K562 (cell line): ENCODE results near the gene C1D. TPM values are rescaled to one million over a fixed set of nuclear protein-coding genes. Genes with fewer than 3 reads are reported as not detected.

Experiments
- ATAC-seq: fragments of 200-7000 bp; cut with Tn5 transposase; 3 replicates; pipeline ENCODE4 v1.9.1; 2020; ENCODE audit warnings: moderate library complexity
- BruUV-seq: library from RNA; stranded (reverse); fragments of 400-500 nt; replicated peaks from 2 replicates; lab custom pipeline; 2021; lab: Mats Ljungman, UMichigan
- CTCF ChIA-PET: fragments of 300-600 bp; formaldehyde crosslinking; extraction: SDS; loops from one replicate; lab custom pipeline; 2021; ENCODE audit warnings: low intra/inter-chr PET ratio; lab: Yijun Ruan, JAX
- POLR2A ChIA-PET: fragments of 300-600, 350-650 bp; sonication (Branson Sonifier 250); formaldehyde crosslinking; extraction: SDS; loops from one replicate; lab custom pipeline; 2021; ENCODE audit warnings: antibody characterized with exemption, inconsistent platforms; lab: Yijun Ruan, JAX
- DNase-seq, 4 experiments: peaks; one replicate each; pipeline versions ENCODE4 v3.0.0 to v3.0.0-alpha.2; 2011 to 2018; ENCODE audit warnings: low spot score in 3 of 4, mixed read lengths in 3 of 4; ENCODE audit errors: extremely low read depth in 1 of 4
- FAIRE-seq: peaks from 2 replicates; lab custom pipeline; 2011; peaks lifted over from hg19 to GRCh38; lab: Jason Lieb, UNC
- H2AFZ ChIP-seq: 2 replicates; pipeline ENCODE4 v1.6.0; 2011; ENCODE audit warnings: low read depth, low read length, control low read depth, inconsistent platforms
- H3K27ac ChIP-seq: fragments of 200-600 bp; 3 replicates; pipeline ENCODE4 v1.8.0; 2011; ENCODE audit warnings: low read depth, mild to moderate bottlenecking, control low read depth, inconsistent platforms, low read length, moderate library complexity, mixed read lengths; ENCODE audit errors: extremely low read depth
- H3K27me3 ChIP-seq, 2 experiments: fragments of 300-600 bp in 1 of 2; 2 replicates in 1 of 2; 3 replicates in 1 of 2; pipeline versions ENCODE4 v1.6.0 to v1.8.0; 2011; ENCODE audit warnings: inconsistent platforms in 2 of 2, low read length in 2 of 2, mild to moderate bottlenecking in 1 of 2, mixed read lengths in 1 of 2, moderate library complexity in 1 of 2; ENCODE audit not compliant: control insufficient read depth in 2 of 2, insufficient read depth in 2 of 2
- H3K36me3 ChIP-seq: fragments of 300-600 bp; 3 replicates; pipeline ENCODE4 v1.8.0; 2011; ENCODE audit warnings: mild to moderate bottlenecking, low read length, inconsistent platforms; ENCODE audit not compliant: control insufficient read depth, insufficient read depth
- H3K4me1 ChIP-seq, 2 experiments: fragments of 200-600 bp in 1 of 2; replicated peaks in 1 of 2; 2 replicates in 1 of 2; 3 replicates in 1 of 2; pipeline versions ENCODE4 v1.5.1 to v1.8.0; 2011; ENCODE audit warnings: inconsistent platforms in 2 of 2, low read length in 2 of 2, mild to moderate bottlenecking in 1 of 2, mixed read lengths in 1 of 2, moderate library complexity in 1 of 2; ENCODE audit not compliant: control insufficient read depth in 2 of 2, insufficient read depth in 2 of 2
- H3K4me2 ChIP-seq: 2 replicates; pipeline ENCODE4 v1.6.1; 2011; ENCODE audit warnings: low read length, control low read depth, inconsistent platforms, mixed read lengths; ENCODE audit not compliant: insufficient read depth
- H3K4me3 ChIP-seq: fragments of 200-600 bp; sonication (generic), shearing (Covaris generic); 2 replicates; pipeline ENCODE4 v1.5.1; 2016; ENCODE audit warnings: control low read depth, inconsistent platforms
- H3K79me2 ChIP-seq: fragments of 200-600 bp; 3 replicates; pipeline ENCODE4 v1.8.0; 2011; ENCODE audit warnings: low read length, inconsistent platforms; ENCODE audit not compliant: control insufficient read depth, insufficient read depth
- H3K9ac ChIP-seq, 2 experiments: 2 replicates each; pipeline versions ENCODE4 v1.6.0 to v1.6.1; 2011; ENCODE audit warnings: low read depth in 2 of 2, low read length in 2 of 2, control low read depth in 1 of 2, inconsistent platforms in 1 of 2, mild to moderate bottlenecking in 1 of 2, mixed read lengths in 1 of 2; ENCODE audit not compliant: insufficient read depth in 1 of 2
- H3K9me1 ChIP-seq: one replicate; pipeline ENCODE4 v1.6.0; 2011; ENCODE audit warnings: inconsistent platforms, mild to moderate bottlenecking, low read length, moderate library complexity; ENCODE audit not compliant: control insufficient read depth, insufficient read depth
- H3K9me3 ChIP-seq: replicated peaks from 2 replicates; pipeline ENCODE4 v1.5.1; 2011; ENCODE audit warnings: low read depth, low read length, inconsistent platforms; ENCODE audit not compliant: control insufficient read depth, insufficient read depth
- H4K20me1 ChIP-seq: replicated peaks from 2 replicates; pipeline ENCODE4 v1.6.1; 2011; ENCODE audit warnings: low read length, inconsistent platforms, mixed read lengths; ENCODE audit not compliant: control insufficient read depth, insufficient read depth
- ATF1 ChIP-seq, 2 experiments: fragments of 450-650 bp in 1 of 2; IDR thresholded peaks; 2 replicates each; pipeline ENCODE4 v1.6.1; 2016; ENCODE audit warnings: missing compliant biosample characterization in 1 of 2, missing genetic modification characterization in 1 of 2
- NFIC ChIP-seq: fragments of 450-650 bp; IDR thresholded peaks from 2 replicates; pipeline ENCODE4 v1.6.1; 2017; ENCODE audit warnings: mild to moderate bottlenecking, inconsistent platforms
- NFIX ChIP-seq: fragments of 250-450 bp; sonication (Bioruptor Pico); IDR thresholded peaks from 2 replicates; pipeline ENCODE4 v1.4.0; 2020; ENCODE audit warnings: low read depth, mild to moderate bottlenecking, moderate library complexity
- ZBTB40 ChIP-seq, 2 experiments: fragments of 450-650 bp in 1 of 2; sonication (generic) in 1 of 2; formaldehyde crosslinking in 1 of 2; IDR thresholded peaks; 2 replicates each; pipeline versions ENCODE4 v1.7.1 to v1.9.0; 2016 to 2022; ENCODE audit warnings: inconsistent platforms in 1 of 2, mild to moderate bottlenecking in 1 of 2, missing genetic modification reagents in 1 of 2
- WGBS: fragments of 100-300 bp; shearing (Covaris generic); methylation state at CpG from one replicate; pipeline ENCODE4 v1.1.6; 2016; ENCODE audit warnings: low coverage, mixed read lengths; ENCODE audit not compliant: insufficient coverage; ENCODE audit errors: missing lambda C conversion rate; 5-methylcytosine and 5-hydroxymethylcytosine counted together
- in situ Hi-C: fragments of 300-500 bp; cut with MboI; formaldehyde crosslinking; loops from 4 replicates; pipeline ENCODE4 v1.15.0; 2018; ENCODE audit warnings: inconsistent platforms, mixed read lengths
- intact Hi-C: fragments of 100-400 bp; cut with micrococcal nuclease; formaldehyde crosslinking; loops from 2 replicates; pipeline ENCODE4 v1.14.2; 2022
- polyA plus RNA-seq, 8 experiments: library from polyadenylated mRNA; depleted of rRNA in 4 of 8; stranded (reverse) in 5 of 8; unstranded in 3 of 8; fragments of >200 nt; fragmentation: Nextera tagmentation in 2 of 8; fragmentation: Illumina TruSeq in 1 of 8; extraction: Ambion mirVana in 2 of 8; extraction: Trizol in 1 of 8; gene quantifications; 2 replicates each; pipeline versions ENCODE4 v1.2.1 to v1.2.3, GENCODE V29; 2011 to 2014; ENCODE audit warnings: inconsistent platforms in 1 of 8, missing spikeins in 1 of 8
- total RNA-seq, 7 experiments: library from RNA; depleted of rRNA in 6 of 7; stranded (reverse); fragments of >200 nt in 6 of 7; fragmentation: Illumina TruSeq in 2 of 7; extraction: Trizol in 2 of 7; gene quantifications; 2 replicates each; pipeline versions ENCODE4 v1.2.1 to v1.2.3, GENCODE V29; 2011 to 2021; ENCODE audit warnings: low replicate concordance in 1 of 7

The C1D gene
- total and polyA plus RNA-seq, 9 of the 15 experiments (the other 6 are each of a cell fraction or from before 2014, with no cell fraction given) = 33.2 to 123 (median 56.5) TPM

GRCh38 chr2:67996772-67997527 lies 65.9 kb downstream of the C1D start:
- peaks cover 18% of the 10 kb centered on the region for H3K9me3 ChIP-seq
- H2AFZ ChIP-seq = no peak overlapping the region
- no peak overlapping the region for H3K27ac ChIP-seq
- TF ChIP-seq ATF1 (CRISPR knock-in tag; IDR thresholded peaks at IDR 0.05) (no peak), ATF1 (tag; IDR thresholded peaks at IDR 0.05) (no peak), NFIX (CRISPR knock-in tag) (peak; percentile 80), NFIC (peak; percentile 94), ZBTB40 (IDR thresholded peaks at IDR 0.05) (peak; percentile 83), ZBTB40 (CRISPR knock-in tag; IDR thresholded peaks at IDR 0.05) (peak; percentile 74)
- no peaks in the 10 kb centered on the region for H3K36me3 ChIP-seq
- WGBS = 2% methylated on average over 6 of the region's 6 CpGs
- intact Hi-C loops = no loop called here
- FAIRE-seq = no peak
- no peak for DNase-seq
- H3K79me2 ChIP-seq = no peaks in the 10 kb centered on the region
- H3K9ac ChIP-seq = no peak overlapping the region
- POLR2A ChIA-PET = interaction anchor here (0.6 to 1.7 kb wide), 2 partner anchors 10 to 15 kb away, joined by 3 to 4 read pairs; no protein-coding TSS in a partner anchor
- H4K20me1 ChIP-seq = no peaks in the 10 kb centered on the region
- in situ Hi-C loops = no loop called here
- H3K4me3 ChIP-seq = no peak overlapping the region
- no peak for ATAC-seq
- H3K9me1 ChIP-seq = no peaks in the 10 kb centered on the region
- peaks cover 0 to 15% of the 10 kb centered on the region in 2 experiments; a peak in 3 of 5 replicates for H3K4me1 ChIP-seq
- no TSS peak for BruUV-seq
- CTCF ChIA-PET = no interaction called here
- H3K4me2 ChIP-seq = no peak overlapping the region
- peaks cover 0 to 9% of the 10 kb centered on the region in 2 experiments; a peak in 1 of 5 replicates for H3K27me3 ChIP-seq
